GM20431 (cell line): Measurements from ENCODE around the gene NEK2.
"Not testable (repeated sequence)": the region's sequence is repeated elsewhere in the genome, so short reads cannot be mapped to it uniquely, and the experiment has no call there.

ENCODE experiments used
- in situ Hi-C: fragments of 300-500 bp; cut with MseI, MboI; formaldehyde crosslinking; loops from one replicate; pipeline ENCODE4 v1.15.0; 2020; ENCODE audit warnings: low sequenced_read_pairs; ENCODE audit not compliant: unreplicated experiment

The NEK2 gene

GRCh38 chr1:211654838-211655787 lies 20.3 kb downstream of the NEK2 start:
- in situ Hi-C loops: loop anchor here (25.0 kb wide), 1 partner anchor 143 kb away; no protein-coding TSS in a partner anchor

DNA sequence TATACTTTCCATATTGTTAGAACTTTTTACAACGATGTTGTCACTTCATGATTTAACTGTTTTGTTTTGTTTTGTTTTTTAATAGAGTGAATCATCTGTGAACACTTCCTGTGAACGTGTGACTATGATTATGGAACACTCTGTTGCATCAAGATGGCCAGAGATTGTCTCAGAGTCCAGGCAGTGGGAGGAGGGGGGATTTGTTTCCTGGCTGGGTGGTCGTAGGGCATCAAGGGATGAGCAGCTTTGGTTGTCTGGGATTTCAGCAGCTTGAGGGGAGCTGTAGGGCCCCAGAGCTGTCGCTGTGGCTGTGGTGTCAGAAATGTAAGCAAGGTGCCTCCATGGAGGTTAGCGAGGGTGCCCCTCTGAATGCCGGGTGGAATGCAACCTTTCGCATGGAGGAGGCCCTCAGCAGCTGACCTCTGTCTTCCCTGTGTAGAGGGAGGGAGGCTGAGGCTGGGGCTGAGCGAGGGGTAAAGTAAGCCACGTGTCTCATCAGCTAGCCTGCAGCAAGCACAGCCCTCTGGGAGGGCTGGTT lies 21.4 kb downstream of the NEK2 start:
- in situ Hi-C loops: loop anchor here (25.0 kb wide), 1 partner anchor 142 kb away; no protein-coding TSS in a partner anchor

DNA sequence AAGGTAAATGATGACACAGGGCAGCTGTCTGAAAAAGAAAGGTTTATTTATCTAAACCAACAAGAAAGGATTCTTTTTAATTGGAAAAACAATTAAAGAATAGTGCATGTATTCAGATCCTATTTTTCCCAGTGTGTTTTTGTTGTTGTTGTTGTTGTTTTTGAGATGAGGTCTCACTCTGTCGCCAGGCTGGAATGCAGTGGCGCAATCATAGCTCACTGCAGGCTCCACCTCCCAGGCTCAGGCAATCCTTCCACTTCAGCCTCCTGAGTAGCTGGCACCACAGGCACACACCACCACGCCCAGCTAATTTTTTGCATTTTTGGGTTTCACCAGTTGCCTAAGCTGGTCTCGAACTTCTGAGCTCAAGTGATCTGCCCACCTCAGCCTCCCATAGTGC lies 22.1 kb downstream of the NEK2 start:
- in situ Hi-C loops: loop anchor here (25.0 kb wide), 1 partner anchor 141 kb away; no protein-coding TSS in a partner anchor

DNA sequence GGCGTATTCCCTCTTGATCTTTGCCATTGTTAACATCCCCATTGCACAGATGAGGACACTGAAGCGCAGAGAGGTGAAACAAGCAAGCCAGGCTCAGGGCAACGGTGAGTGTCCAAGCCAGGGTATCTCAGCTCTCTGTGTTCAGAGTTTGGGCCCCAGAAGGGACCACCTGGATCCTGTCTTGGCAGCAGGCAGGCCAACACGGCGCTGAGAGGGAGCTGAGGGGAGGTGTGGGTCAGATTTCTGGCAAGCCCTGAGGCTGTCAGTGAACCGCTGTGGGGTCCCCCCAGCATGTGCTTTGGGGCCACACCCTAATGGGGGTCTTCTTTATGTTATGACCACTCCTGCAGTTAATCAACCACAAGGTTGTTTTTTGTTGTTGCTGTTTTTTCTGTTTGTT lies 23.1 kb downstream of the NEK2 start:
- in situ Hi-C loops: loop anchor here (25.0 kb wide), 1 partner anchor 140 kb away; no protein-coding TSS in a partner anchor

GRCh38 chr1:211650904-211651303 lies 24.5 kb downstream of the NEK2 start:
- in situ Hi-C loops: loop anchor here (25.0 kb wide), 1 partner anchor 139 kb away; no protein-coding TSS in a partner anchor

- in situ Hi-C loops: no loop called here
Measured at GRCh38 chr1:211648980-211649934, 26.2 kb downstream of the NEK2 start.

GRCh38 chr1:211648336-211648735 lies 27.1 kb downstream of the NEK2 start:
- in situ Hi-C loops: no loop called here

DNA sequence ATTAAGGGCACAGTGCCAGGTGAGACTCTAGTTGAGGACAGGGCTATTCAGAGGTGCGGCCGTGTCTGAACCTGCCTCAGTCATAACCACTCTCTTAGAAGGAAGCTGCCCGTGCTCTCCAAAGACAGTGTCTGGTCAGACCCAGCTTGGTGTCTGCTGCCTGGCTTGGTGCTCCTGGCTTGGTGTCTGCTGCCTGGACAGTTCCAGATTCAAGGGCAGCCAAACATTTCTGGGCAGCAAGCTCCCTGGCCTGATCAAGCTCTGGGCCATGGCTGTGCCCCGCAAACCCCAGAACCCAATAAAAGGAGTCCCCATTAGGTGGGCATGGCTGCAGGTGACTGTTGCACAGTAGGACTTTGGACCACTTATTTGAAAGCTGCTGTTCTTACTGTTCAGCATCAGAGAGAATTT lies 27.7 kb downstream of the NEK2 start:
- in situ Hi-C loops: no loop called here

GRCh38 chr1:211646566-211646965 lies 28.9 kb downstream of the NEK2 start:
- in situ Hi-C loops: no loop called here

GRCh38 chr1:211645601-211646000 lies 29.8 kb downstream of the NEK2 start:
- in situ Hi-C loops: not testable (repeated sequence)

GRCh38 chr1:211644653-211645052 lies 30.8 kb downstream of the NEK2 start:
- in situ Hi-C loops: no loop called here

DNA sequence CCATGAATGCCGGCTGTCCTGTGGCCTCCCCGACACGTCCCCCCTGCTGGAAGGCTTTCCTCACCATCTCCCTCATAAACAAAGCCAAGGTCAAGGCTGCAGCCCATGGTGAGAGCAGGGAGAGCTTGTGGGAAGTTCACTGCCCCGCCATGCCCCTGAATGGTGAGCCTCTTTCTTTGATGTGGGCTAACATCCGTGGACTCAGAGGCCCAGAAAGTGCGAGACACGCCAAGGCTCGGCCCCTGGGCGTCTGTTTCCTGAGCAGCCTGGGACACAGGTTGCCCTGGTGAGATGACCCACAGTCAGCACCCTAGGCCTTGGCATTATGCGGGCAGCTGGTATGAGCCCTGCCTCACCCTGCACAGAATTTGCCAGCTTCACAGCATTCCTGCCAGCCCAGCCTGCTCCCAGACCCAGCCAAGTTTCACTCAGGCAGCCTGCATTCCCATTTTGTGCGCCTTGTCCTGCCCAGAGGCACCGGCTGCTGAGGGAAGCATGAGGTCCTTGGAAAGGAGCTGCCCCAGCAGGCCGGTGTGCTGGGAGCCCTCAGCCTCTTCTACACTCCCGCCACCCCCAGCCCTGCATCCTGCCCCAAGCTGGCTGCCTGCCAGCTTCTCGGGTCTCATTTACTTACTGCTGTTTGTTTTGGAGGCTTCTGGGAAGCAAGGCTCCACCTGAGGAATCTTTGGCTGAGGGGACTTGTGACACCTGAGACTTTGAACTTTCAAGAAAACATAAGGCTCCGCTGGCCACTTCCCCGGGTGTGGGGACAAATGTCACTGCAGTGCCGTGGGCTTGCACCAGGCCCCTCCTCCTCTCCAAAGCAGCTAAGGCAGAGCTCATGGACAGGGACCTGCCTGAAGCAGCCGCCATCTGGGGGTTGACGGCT lies 31.9 kb downstream of the NEK2 start:
- in situ Hi-C loops: no loop called here

DNA sequence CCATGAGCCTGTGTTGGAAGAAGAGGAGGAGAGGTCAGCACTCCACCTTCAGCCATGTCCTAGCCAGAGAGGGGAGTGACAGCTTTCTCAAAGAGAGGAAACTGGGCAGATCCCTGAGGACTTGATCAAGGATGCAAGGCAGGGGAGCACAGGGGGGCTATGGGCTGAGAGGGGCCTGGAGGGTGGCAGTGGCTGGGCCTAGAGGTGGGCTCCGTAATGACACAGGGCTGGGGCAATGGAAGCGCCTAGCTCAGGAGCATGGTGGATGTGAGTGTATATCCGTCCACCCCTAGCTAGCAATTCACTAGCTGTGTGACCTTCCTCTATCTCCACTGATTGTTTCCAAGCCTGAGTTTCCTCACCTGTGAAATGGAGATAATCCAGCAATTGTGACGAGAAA lies 32.6 kb downstream of the NEK2 start:
- in situ Hi-C loops: no loop called here

GRCh38 chr1:211641942-211642341 lies 33.5 kb downstream of the NEK2 start:
- in situ Hi-C loops: no loop called here

GRCh38 chr1:211641044-211641800 lies 34.2 kb downstream of the NEK2 start:
- in situ Hi-C loops: no loop called here

- in situ Hi-C loops: no loop called here
Measured at GRCh38 chr1:211640301-211640630, 35.2 kb downstream of the NEK2 start.

GRCh38 chr1:211639475-211640300 lies 35.7 kb downstream of the NEK2 start:
- in situ Hi-C loops: no loop called here

GRCh38 chr1:211638689-211639101 lies 36.7 kb downstream of the NEK2 start:
- in situ Hi-C loops: no loop called here
